CD4-positive, alpha-beta T cell treated with Interleukin-2 at 100 ng/mL for 4 hours (primary cell): Measurements from ENCODE around the gene ARHGAP18.

Source experiments
- DNase-seq: peaks from one replicate; pipeline ENCODE4 v3.0.0-alpha.2; 2020; ENCODE audit warnings: low spot score

Gene ARHGAP18

GRCh38 chr6:129667621-129668020, 42.4 kb downstream of the ARHGAP18 start:
- DNase-seq: no peak

GRCh38 chr6:129667034-129667433, 42.9 kb downstream of the ARHGAP18 start:
- no peak for DNase-seq

- no peak for DNase-seq
These were observed 44.4 kb downstream of the ARHGAP18 start for GRCh38 chr6:129665555-129665954.

- no peak for DNase-seq
These were observed 46.4 kb downstream of the ARHGAP18 start for GRCh38 chr6:129663531-129663930.

GRCh38 chr6:129662980-129663431, 47.0 kb downstream of the ARHGAP18 start:
- no peak for DNase-seq

- no peak for DNase-seq
These were observed 47.6 kb downstream of the ARHGAP18 start for GRCh38 chr6:129662406-129662766.

- no peak for DNase-seq
These were observed 48.2 kb downstream of the ARHGAP18 start for GRCh38 chr6:129661536-129662405.

DNA sequence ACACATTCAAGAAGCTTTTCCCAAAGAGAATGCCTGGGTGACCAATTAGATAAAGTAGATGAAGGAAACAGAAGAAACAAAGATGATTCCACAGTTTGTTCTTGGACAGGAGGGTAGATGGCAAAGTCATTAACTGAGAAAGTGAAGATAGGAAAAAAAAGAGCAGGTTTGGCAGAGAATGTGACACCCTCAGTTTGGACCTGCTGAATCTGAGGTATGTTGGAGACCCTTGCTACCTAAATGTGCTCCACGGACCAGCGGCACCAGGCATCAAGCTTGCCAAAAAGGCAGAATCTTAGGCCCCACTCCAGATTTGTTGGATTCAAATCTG, 49.7 kb downstream of the ARHGAP18 start:
- no peak for DNase-seq

GRCh38 chr6:129659590-129660345, 50.2 kb downstream of the ARHGAP18 start:
- DNase-seq: no peak

DNA sequence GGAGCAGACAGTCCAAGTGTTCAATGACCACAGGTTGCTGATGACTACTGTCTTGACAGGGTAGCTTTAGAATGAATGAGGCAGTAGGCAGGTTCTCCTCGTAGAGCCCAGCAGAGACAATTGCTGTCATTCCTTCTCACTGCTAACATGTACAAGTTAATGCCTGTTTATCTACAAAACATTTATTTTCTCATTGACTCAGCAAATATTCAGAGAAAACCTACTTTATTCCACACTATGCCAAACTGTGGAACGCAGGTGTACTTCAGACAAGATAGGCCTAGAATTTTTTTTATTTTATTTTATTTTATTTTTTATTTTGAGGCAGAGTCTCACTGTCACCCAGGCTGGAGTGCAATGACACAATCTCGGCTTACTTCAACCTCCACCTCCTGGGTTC, 50.8 kb downstream of the ARHGAP18 start:
- no peak for DNase-seq

GRCh38 chr6:129657483-129657882, 52.5 kb downstream of the ARHGAP18 start:
- no peak for DNase-seq

GRCh38 chr6:129655334-129655733, 54.6 kb downstream of the ARHGAP18 start:
- no peak for DNase-seq

- no peak for DNase-seq
These were observed 56.2 kb downstream of the ARHGAP18 start for GRCh38 chr6:129653746-129654145.

GRCh38 chr6:129653229-129653628, 56.7 kb downstream of the ARHGAP18 start:
- DNase-seq: no peak

- DNase-seq: no peak
These were observed 58.7 kb downstream of the ARHGAP18 start for GRCh38 chr6:129651291-129651691.

DNA sequence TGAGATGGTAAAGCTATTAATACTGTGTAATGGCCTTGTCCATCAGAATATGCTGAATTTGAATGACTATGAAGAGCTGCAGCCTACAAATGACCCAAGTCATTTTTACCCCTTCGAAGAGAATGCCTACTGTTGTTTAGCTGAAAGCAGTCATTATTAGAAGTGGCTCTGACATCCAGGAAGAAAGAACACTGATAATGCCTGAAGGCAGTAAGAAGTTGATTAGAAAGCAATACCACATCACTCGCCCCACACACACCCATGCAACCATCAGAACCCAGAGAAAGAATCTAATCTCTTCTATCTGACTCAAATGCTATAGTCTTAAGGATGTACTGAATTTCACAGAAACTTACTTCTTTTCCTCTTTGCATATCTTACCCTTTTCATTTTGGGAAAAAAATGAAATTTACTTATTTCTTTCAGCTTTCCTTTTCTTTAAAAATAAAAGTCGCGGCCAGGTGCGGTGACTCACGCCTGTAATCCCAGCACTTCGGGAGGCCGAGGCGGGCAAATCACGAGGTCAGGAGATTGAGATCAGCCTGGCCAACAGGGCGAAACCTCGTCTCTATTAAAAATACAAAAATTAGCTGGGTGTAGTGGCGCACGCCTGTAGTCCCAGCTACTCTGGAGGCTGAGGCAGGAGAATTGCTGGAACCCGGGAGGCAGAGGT, 61.0 kb downstream of the ARHGAP18 start:
- no peak for DNase-seq

DNA sequence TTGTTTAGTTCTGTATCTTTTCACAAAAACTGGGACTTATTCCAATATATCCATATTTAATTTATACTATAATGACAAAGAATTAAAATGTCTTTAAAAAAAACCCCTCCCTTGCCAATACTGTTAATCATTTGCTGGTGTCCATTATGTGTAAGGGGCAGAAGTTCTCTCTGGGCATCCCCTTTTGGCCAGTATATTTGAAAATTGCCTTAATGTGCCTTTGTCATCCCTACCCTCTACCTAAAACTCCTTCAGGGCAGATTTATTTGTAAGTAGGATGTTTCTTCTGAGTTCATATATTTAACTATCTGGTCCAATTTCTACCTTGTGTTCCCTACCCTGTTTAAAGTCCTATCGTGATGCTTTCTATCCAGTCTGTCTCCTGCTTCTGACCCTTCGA, 62.9 kb downstream of the ARHGAP18 start:
- no peak for DNase-seq

GRCh38 chr6:129646642-129647041, 63.3 kb downstream of the ARHGAP18 start:
- DNase-seq: no peak

- DNase-seq: no peak
These were observed 64.0 kb downstream of the ARHGAP18 start for GRCh38 chr6:129645830-129646579.

DNA sequence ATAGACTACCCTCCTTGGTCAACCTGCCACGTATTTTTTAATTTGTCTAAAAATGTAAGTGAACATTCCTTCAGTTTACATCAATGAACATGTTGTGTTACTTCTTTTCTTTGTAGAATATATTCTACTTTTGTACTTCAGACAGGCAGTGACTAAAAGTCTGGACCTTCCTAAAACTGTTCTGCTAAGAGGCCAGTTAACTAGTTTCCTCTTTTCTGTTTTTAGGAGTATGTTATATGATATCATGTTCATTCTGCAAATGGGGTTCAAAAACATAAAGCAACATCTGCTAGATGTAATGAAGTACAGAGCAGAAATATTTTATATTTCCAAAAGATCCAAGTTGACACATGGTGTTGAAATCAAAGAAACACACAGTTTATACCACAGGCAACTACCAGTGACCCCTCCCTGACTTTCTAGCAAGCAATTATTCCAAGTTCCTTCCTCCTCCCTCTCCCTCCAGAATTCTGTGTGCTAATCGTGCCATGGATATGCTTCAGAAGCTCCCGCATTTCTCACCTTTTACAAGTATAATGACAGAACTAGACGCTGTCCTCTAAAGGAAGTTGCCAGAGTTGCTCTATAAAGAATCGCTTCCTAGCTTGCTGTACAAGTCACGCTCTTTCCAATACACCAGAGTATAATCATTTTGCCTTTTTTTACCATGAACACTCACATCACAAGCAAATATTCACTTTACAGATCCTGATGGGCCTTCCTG, 64.7 kb downstream of the ARHGAP18 start:
- DNase-seq: no peak

- no peak for DNase-seq
These were observed 65.4 kb downstream of the ARHGAP18 start for GRCh38 chr6:129644567-129645015.
